HPDE6-E6E7 (cell line): Measurements from ENCODE around the gene NKX2-1.
"Not testable (repeated sequence)": the region's sequence is repeated elsewhere in the genome, so short reads cannot be mapped to it uniquely, and the experiment has no call there.

Experiments used
- DNase-seq: peaks from one replicate; pipeline ENCODE4 v3.0.0; 2011; ENCODE audit warnings: missing footprints; ENCODE audit errors: extremely low spot score

Gene NKX2-1

GRCh38 chr14:36519431-36520321 is at the start of gene NKX2-1:
TSS of gene NKX2-1 (minus strand) at chr14:36520232. CDS start at chr14:36520129, 103 bp downstream.
- no peak for DNase-seq

- peak; percentile 49 for DNase-seq
Measured at GRCh38 chr14:36556811-36557433, 36.9 kb upstream of the NKX2-1 start.

GRCh38 chr14:36555998-36556743 is 36.1 kb upstream of the NKX2-1 start:
- DNase-seq, result no peak

- DNase-seq, result peak; percentile 19
Measured at GRCh38 chr14:36553656-36554260, 33.7 kb upstream of the NKX2-1 start.

- DNase-seq, result no peak
Measured at GRCh38 chr14:36550899-36551298, 30.9 kb upstream of the NKX2-1 start.

GRCh38 chr14:36544280-36544679 is 24.2 kb upstream of the NKX2-1 start:
- not testable (repeated sequence) for DNase-seq

GRCh38 chr14:36538051-36538450 is 18.0 kb upstream of the NKX2-1 start:
- DNase-seq, result no peak

- DNase-seq, result no peak
Measured at GRCh38 chr14:36529062-36529461, 9.0 kb upstream of the NKX2-1 start.

- no peak for DNase-seq
Measured at GRCh38 chr14:36525746-36526099, 5.7 kb upstream of the NKX2-1 start.

GRCh38 chr14:36524874-36525745 is 5.1 kb upstream of the NKX2-1 start:
- no peak for DNase-seq

GRCh38 chr14:36524220-36524837 is 4.3 kb upstream of the NKX2-1 start:
- no peak for DNase-seq

GRCh38 chr14:36522972-36523715 is 3.1 kb upstream of the NKX2-1 start:
- DNase-seq, result no peak

GRCh38 chr14:36522347-36522971 is 2.4 kb upstream of the NKX2-1 start:
- no peak for DNase-seq

- no peak for DNase-seq
Measured at GRCh38 chr14:36521598-36522345, 1.7 kb upstream of the NKX2-1 start.

GRCh38 chr14:36520601-36521525 is 831 bp upstream of the NKX2-1 start:
- DNase-seq, result no peak

- no peak for DNase-seq
Measured at GRCh38 chr14:36518586-36519430, 1.2 kb downstream of the NKX2-1 start.
